Activated naive CD4-positive, alpha-beta T cell treated with anti-CD3 and anti-CD28 coated beads, Interleukin-2, amount 10 ng/mL, durations not matched to agents 7 days and 5 days (primary cell): ENCODE measurements around the gene EPHA2.

Experiments
- CTCF ChIA-PET: fragments of 350-600 bp; sonication (Branson Sonifier 250); formaldehyde crosslinking; loops from one replicate; lab custom pipeline; 2021; ENCODE audit warnings: antibody characterized with exemption; lab: Charles Lee
- DNase-seq: peaks from one replicate; pipeline ENCODE4 v3.0.0-alpha.2; 2020
- H3K27ac Mint-ChIP-seq: one replicate; pipeline ENCODE4 v1.8.0; 2021; ENCODE audit warnings: mild to moderate bottlenecking, moderate library complexity, mixed read lengths
- H3K27me3 Mint-ChIP-seq: one replicate; pipeline ENCODE4 v1.8.0; 2021; ENCODE audit warnings: mild to moderate bottlenecking, mixed read lengths
- H3K36me3 Mint-ChIP-seq: one replicate; pipeline ENCODE4 v1.8.0; 2021; ENCODE audit warnings: mixed read lengths
- H3K4me1 Mint-ChIP-seq: one replicate; pipeline ENCODE4 v1.8.0; 2021; ENCODE audit warnings: mixed read lengths
- H3K4me3 Mint-ChIP-seq: one replicate; pipeline ENCODE4 v1.8.0; 2021; ENCODE audit warnings: mild to moderate bottlenecking, moderate library complexity, mixed read lengths
- H3K9me3 Mint-ChIP-seq: one replicate; pipeline ENCODE4 v1.8.0; 2021; ENCODE audit warnings: mixed read lengths

Gene EPHA2

GRCh38 chr1:16146279-16147155 lies 9.4 kb downstream of the EPHA2 start:
- Mint-ChIP-seq H3K4me1 (peaks cover 4% of the 10 kb centered on the region), H3K36me3 (no peaks in the 10 kb centered on the region), H3K9me3 (no peaks in the 10 kb centered on the region), H3K27me3 (peaks cover 65% of the 10 kb centered on the region), H3K4me3 (no peak overlapping the region), H3K27ac (no peak overlapping the region)
- CTCF ChIA-PET, result no interaction called here
- no peak for DNase-seq

- CTCF ChIA-PET, result no interaction called here
- no peaks in the 10 kb centered on the region for H3K4me1 Mint-ChIP-seq
- H3K4me3 Mint-ChIP-seq, result no peak overlapping the region
- no peaks in the 10 kb centered on the region for H3K36me3 Mint-ChIP-seq
- DNase-seq, result no peak
- H3K9me3 Mint-ChIP-seq, result no peaks in the 10 kb centered on the region
- peaks cover 65% of the 10 kb centered on the region for H3K27me3 Mint-ChIP-seq
- no peak overlapping the region for H3K27ac Mint-ChIP-seq
These were observed 10.1 kb downstream of the EPHA2 start for GRCh38 chr1:16145662-16146278.

GRCh38 chr1:16145030-16145661 lies 10.7 kb downstream of the EPHA2 start:
- H3K27me3 Mint-ChIP-seq, result peaks cover 62% of the 10 kb centered on the region
- no peak overlapping the region for H3K27ac Mint-ChIP-seq
- H3K36me3 Mint-ChIP-seq, result no peaks in the 10 kb centered on the region
- H3K4me3 Mint-ChIP-seq, result no peak overlapping the region
- H3K4me1 Mint-ChIP-seq, result no peaks in the 10 kb centered on the region
- CTCF ChIA-PET, result no interaction called here
- no peaks in the 10 kb centered on the region for H3K9me3 Mint-ChIP-seq
- no peak for DNase-seq

- no peak for DNase-seq
- H3K27ac Mint-ChIP-seq, result no peak overlapping the region
- H3K4me3 Mint-ChIP-seq, result no peak overlapping the region
- no peaks in the 10 kb centered on the region for H3K9me3 Mint-ChIP-seq
- CTCF ChIA-PET, result interaction anchor here (1.1 kb wide), 1 partner anchor 62 kb away, joined by 3 read pairs; no protein-coding TSS in a partner anchor
- no peaks in the 10 kb centered on the region for H3K36me3 Mint-ChIP-seq
- no peaks in the 10 kb centered on the region for H3K4me1 Mint-ChIP-seq
- peaks cover 69% of the 10 kb centered on the region for H3K27me3 Mint-ChIP-seq
These were observed 11.4 kb downstream of the EPHA2 start for GRCh38 chr1:16144325-16145029.

- CTCF ChIA-PET, result interaction anchor here (1.1 kb wide), 1 partner anchor 61 kb away, joined by 3 read pairs; no protein-coding TSS in a partner anchor
- Mint-ChIP-seq H3K4me3 (no peak overlapping the region), H3K27ac (no peak overlapping the region), H3K27me3 (peaks cover 72% of the 10 kb centered on the region), H3K9me3 (no peaks in the 10 kb centered on the region), H3K36me3 (no peaks in the 10 kb centered on the region), H3K4me1 (no peaks in the 10 kb centered on the region)
- DNase-seq, result no peak
These were observed 12.1 kb downstream of the EPHA2 start for GRCh38 chr1:16143566-16144324.

- Mint-ChIP-seq H3K27me3 (peaks cover 68% of the 10 kb centered on the region), H3K9me3 (no peaks in the 10 kb centered on the region), H3K36me3 (no peaks in the 10 kb centered on the region), H3K4me3 (no peak overlapping the region), H3K4me1 (no peaks in the 10 kb centered on the region), H3K27ac (no peak overlapping the region)
- DNase-seq, result no peak
- CTCF ChIA-PET, result interaction anchor here (1.1 kb wide), 1 partner anchor 61 kb away, joined by 3 read pairs; no protein-coding TSS in a partner anchor
These were observed 12.8 kb downstream of the EPHA2 start for GRCh38 chr1:16143005-16143565.

- H3K27ac Mint-ChIP-seq, result no peak overlapping the region
- no peaks in the 10 kb centered on the region for H3K36me3 Mint-ChIP-seq
- no peaks in the 10 kb centered on the region for H3K9me3 Mint-ChIP-seq
- peaks cover 63% of the 10 kb centered on the region for H3K27me3 Mint-ChIP-seq
- CTCF ChIA-PET, result no interaction called here
- no peak for DNase-seq
- no peaks in the 10 kb centered on the region for H3K4me1 Mint-ChIP-seq
- no peak overlapping the region for H3K4me3 Mint-ChIP-seq
These were observed 13.4 kb downstream of the EPHA2 start for GRCh38 chr1:16142383-16142995.

GRCh38 chr1:16141573-16142336 lies 14.1 kb downstream of the EPHA2 start:
- peaks cover 57% of the 10 kb centered on the region for H3K27me3 Mint-ChIP-seq
- H3K9me3 Mint-ChIP-seq, result no peaks in the 10 kb centered on the region
- H3K4me1 Mint-ChIP-seq, result no peaks in the 10 kb centered on the region
- no peak overlapping the region for H3K4me3 Mint-ChIP-seq
- CTCF ChIA-PET, result no interaction called here
- no peak overlapping the region for H3K27ac Mint-ChIP-seq
- DNase-seq, result no peak
- no peaks in the 10 kb centered on the region for H3K36me3 Mint-ChIP-seq

GRCh38 chr1:16140068-16140596 lies 15.7 kb downstream of the EPHA2 start:
- Mint-ChIP-seq H3K4me3 (no peak overlapping the region), H3K4me1 (no peaks in the 10 kb centered on the region), H3K36me3 (no peaks in the 10 kb centered on the region), H3K27ac (no peak overlapping the region), H3K27me3 (peaks cover 43% of the 10 kb centered on the region), H3K9me3 (no peaks in the 10 kb centered on the region)
- DNase-seq, result no peak
- CTCF ChIA-PET, result interaction anchor here (0.9 kb wide), 1 partner anchor 45 kb away, joined by 3 read pairs; no protein-coding TSS in a partner anchor

- DNase-seq, result no peak
- Mint-ChIP-seq H3K27ac (no peak overlapping the region), H3K9me3 (no peaks in the 10 kb centered on the region), H3K4me3 (no peak overlapping the region), H3K36me3 (no peaks in the 10 kb centered on the region), H3K27me3 (peaks cover 38% of the 10 kb centered on the region), H3K4me1 (no peaks in the 10 kb centered on the region)
- CTCF ChIA-PET, result no interaction called here
These were observed 16.4 kb downstream of the EPHA2 start for GRCh38 chr1:16139473-16139962.

GRCh38 chr1:16138772-16139221 lies 17.1 kb downstream of the EPHA2 start:
- no peaks in the 10 kb centered on the region for H3K4me1 Mint-ChIP-seq
- no peak overlapping the region for H3K27ac Mint-ChIP-seq
- no peaks in the 10 kb centered on the region for H3K9me3 Mint-ChIP-seq
- H3K27me3 Mint-ChIP-seq, result peaks cover 36% of the 10 kb centered on the region
- DNase-seq, result no peak
- CTCF ChIA-PET, result no interaction called here
- no peaks in the 10 kb centered on the region for H3K36me3 Mint-ChIP-seq
- no peak overlapping the region for H3K4me3 Mint-ChIP-seq

- Mint-ChIP-seq H3K4me3 (no peak overlapping the region), H3K27me3 (peaks cover 30% of the 10 kb centered on the region), H3K9me3 (no peaks in the 10 kb centered on the region), H3K4me1 (no peaks in the 10 kb centered on the region), H3K27ac (no peak overlapping the region), H3K36me3 (no peaks in the 10 kb centered on the region)
- CTCF ChIA-PET, result no interaction called here
- DNase-seq, result no peak
These were observed 17.9 kb downstream of the EPHA2 start for GRCh38 chr1:16137890-16138467.
